ENCODE measurements around the gene SPEG. TPM values are rescaled to one million over a fixed set of nuclear protein-coding genes. Genes with fewer than 3 reads are reported as not detected.
A peak's percentile ranks its signal among the peaks of the same experiment; 100 is the strongest.

Gene SPEG
- total RNA-seq, 1 donor from 2014 or later, result 6.1 TPM

DNA sequence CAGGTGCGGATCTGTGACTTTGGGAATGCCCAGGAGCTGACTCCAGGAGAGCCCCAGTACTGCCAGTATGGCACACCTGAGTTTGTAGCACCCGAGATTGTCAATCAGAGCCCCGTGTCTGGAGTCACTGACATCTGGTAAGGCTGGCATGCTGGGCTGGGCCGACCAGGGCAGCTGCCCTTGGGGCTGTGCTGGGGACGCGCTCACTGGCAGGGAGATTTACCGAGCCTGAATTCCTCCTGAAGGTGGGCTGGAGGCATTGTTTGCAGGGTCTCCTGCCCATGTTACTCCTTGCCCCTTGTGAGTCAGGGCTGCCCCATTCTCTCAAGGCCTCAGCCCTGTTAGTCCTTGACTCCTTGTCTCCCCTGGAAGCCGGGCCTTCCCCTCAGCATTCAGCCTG lies 45.4 kb downstream of the SPEG start:
- Mint-ChIP-seq H3K36me3 (ENCODE audit: low read depth, unreplicated experiment) (no peaks in the 10 kb centered on the region), H3K4me3 (ENCODE audit: unreplicated experiment) (no peak overlapping the region), H3K27ac (ENCODE audit: unreplicated experiment) (no peak overlapping the region), H3K4me1 (ENCODE audit: unreplicated experiment) (no peaks in the 10 kb centered on the region), H3K9me3 (ENCODE audit: unreplicated experiment) (no peaks in the 10 kb centered on the region), H3K27me3 (ENCODE audit: unreplicated experiment) (peaks cover 20% of the 10 kb centered on the region)
- no peak for DNase-seq (ENCODE audit: low spot score)
- no peak for TF ChIP-seq CTCF (IDR thresholded peaks at IDR 0.05; ENCODE audit: unreplicated experiment)

DNA sequence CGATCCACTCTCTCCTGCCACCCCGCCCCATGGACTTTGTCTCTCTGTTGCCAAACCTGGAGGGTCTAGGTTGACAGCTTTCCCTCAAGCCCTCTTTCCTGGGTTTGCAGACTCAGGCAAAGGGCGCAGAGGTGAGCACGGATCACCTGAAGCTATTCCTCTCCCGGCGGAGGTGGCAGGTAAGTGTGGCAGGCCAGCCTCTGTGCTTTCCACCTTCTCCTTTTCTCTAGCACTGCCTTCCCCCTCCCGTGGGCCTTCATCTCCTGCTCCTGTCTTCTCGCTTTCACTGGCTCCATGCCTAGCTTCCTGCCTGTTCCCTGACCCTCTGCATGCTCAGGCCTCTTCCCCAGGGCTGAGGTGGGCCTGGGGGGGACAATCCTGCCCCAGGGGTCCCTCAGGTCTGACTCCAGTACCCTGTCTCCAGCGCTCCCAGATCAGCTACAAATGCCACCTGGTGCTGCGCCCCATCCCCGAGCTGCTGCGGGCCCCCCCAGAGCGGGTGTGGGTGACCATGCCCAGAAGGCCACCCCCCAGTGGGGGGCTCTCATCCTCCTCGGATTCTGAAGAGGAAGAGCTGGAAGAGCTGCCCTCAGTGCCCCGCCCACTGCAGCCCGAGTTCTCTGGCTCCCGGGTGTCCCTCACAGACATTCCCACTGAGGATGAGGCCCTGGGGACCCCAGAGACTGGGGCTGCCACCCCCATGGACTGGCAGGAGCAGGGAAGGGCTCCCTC lies 48.2 kb downstream of the SPEG start:
- Mint-ChIP-seq H3K36me3 (ENCODE audit: low read depth, unreplicated experiment) (peaks cover 4% of the 10 kb centered on the region), H3K4me3 (ENCODE audit: unreplicated experiment) (no peak overlapping the region), H3K9me3 (ENCODE audit: unreplicated experiment) (no peaks in the 10 kb centered on the region), H3K27ac (ENCODE audit: unreplicated experiment) (no peak overlapping the region), H3K4me1 (ENCODE audit: unreplicated experiment) (peaks cover 16% of the 10 kb centered on the region), H3K27me3 (ENCODE audit: unreplicated experiment) (peaks cover 23% of the 10 kb centered on the region)
- no peak for DNase-seq (ENCODE audit: low spot score)
- no peak for TF ChIP-seq CTCF (IDR thresholded peaks at IDR 0.05; ENCODE audit: unreplicated experiment)

DNA sequence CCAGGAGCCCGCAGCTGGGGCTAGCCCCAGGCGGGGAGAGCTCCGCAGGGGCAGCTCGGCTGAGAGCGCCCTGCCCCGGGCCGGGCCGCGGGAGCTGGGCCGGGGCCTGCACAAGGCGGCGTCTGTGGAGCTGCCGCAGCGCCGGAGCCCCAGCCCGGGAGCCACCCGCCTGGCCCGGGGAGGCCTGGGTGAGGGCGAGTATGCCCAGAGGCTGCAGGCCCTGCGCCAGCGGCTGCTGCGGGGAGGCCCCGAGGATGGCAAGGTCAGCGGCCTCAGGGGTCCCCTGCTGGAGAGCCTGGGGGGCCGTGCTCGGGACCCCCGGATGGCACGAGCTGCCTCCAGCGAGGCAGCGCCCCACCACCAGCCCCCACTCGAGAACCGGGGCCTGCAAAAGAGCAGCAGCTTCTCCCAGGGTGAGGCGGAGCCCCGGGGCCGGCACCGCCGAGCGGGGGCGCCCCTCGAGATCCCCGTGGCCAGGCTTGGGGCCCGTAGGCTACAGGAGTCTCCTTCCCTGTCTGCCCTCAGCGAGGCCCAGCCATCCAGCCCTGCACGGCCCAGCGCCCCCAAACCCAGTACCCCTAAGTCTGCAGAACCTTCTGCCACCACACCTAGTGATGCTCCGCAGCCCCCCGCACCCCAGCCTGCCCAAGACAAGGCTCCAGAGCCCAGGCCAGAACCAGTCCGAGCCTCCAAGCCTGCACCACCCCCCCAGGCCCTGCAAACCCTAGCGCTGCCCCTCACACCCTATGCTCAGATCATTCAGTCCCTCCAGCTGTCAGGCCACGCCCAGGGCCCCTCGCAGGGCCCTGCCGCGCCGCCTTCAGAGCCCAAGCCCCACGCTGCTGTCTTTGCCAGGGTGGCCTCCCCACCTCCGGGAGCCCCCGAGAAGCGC lies 49.1 kb downstream of the SPEG start:
- Mint-ChIP-seq H3K4me3 (ENCODE audit: unreplicated experiment) (no peak overlapping the region), H3K27ac (ENCODE audit: unreplicated experiment) (no peak overlapping the region), H3K36me3 (ENCODE audit: low read depth, unreplicated experiment) (peaks cover 6% of the 10 kb centered on the region), H3K4me1 (ENCODE audit: unreplicated experiment) (peaks cover 16% of the 10 kb centered on the region), H3K9me3 (ENCODE audit: unreplicated experiment) (no peaks in the 10 kb centered on the region), H3K27me3 (ENCODE audit: unreplicated experiment) (peaks cover 23% of the 10 kb centered on the region)
- no peak for TF ChIP-seq CTCF (IDR thresholded peaks at IDR 0.05; ENCODE audit: unreplicated experiment)
- DNase-seq (ENCODE audit: low spot score), result no peak

DNA sequence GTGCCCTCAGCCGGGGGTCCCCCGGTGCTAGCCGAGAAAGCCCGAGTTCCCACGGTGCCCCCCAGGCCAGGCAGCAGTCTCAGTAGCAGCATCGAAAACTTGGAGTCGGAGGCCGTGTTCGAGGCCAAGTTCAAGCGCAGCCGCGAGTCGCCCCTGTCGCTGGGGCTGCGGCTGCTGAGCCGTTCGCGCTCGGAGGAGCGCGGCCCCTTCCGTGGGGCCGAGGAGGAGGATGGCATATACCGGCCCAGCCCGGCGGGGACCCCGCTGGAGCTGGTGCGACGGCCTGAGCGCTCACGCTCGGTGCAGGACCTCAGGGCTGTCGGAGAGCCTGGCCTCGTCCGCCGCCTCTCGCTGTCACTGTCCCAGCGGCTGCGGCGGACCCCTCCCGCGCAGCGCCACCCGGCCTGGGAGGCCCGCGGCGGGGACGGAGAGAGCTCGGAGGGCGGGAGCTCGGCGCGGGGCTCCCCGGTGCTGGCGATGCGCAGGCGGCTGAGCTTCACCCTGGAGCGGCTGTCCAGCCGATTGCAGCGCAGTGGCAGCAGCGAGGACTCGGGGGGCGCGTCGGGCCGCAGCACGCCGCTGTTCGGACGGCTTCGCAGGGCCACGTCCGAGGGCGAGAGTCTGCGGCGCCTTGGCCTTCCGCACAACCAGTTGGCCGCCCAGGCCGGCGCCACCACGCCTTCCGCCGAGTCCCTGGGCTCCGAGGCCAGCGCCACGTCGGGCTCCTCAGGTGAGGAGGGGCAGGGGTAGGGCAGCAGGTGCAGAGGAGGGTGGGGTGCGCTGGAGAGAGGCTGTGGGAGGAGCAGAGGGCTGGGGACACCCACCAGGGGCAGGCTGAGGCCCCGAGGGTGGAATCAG lies 49.9 kb downstream of the SPEG start:
- peaks cover 16% of the 10 kb centered on the region for H3K4me1 Mint-ChIP-seq (ENCODE audit: unreplicated experiment)
- no peak overlapping the region for H3K27ac Mint-ChIP-seq (ENCODE audit: unreplicated experiment)
- TF ChIP-seq CTCF (IDR thresholded peaks at IDR 0.05; ENCODE audit: unreplicated experiment), result no peak
- H3K27me3 Mint-ChIP-seq (ENCODE audit: unreplicated experiment), result peaks cover 23% of the 10 kb centered on the region
- H3K4me3 Mint-ChIP-seq (ENCODE audit: unreplicated experiment), result no peak overlapping the region
- H3K9me3 Mint-ChIP-seq (ENCODE audit: unreplicated experiment), result no peaks in the 10 kb centered on the region
- H3K36me3 Mint-ChIP-seq (ENCODE audit: low read depth, unreplicated experiment), result peaks cover 6% of the 10 kb centered on the region
- peak; percentile 26 for DNase-seq (ENCODE audit: low spot score)

Data from endothelial cell (in vitro differentiated cells).